Activated T-helper 17 cell treated with anti-CD3 and anti-CD28 coated beads, Interleukin-2, amount 50 U/mL, for 72 hours (primary cell): ENCODE data around the gene CRTAP. TPM values are rescaled to one million over a fixed set of nuclear protein-coding genes. Genes with fewer than 3 reads are reported as not detected.
"Not testable (repeated sequence)": the region's sequence is repeated elsewhere in the genome, so short reads cannot be mapped to it uniquely, and the experiment has no call there.

Source experiments
- ATAC-seq: fragments of 150-1000 bp; cut with Tn5 transposase; replicated peaks from 2 replicates; pipeline ENCODE4 v1.10.0; 2021; ENCODE audit warnings: mild to moderate bottlenecking, moderate library complexity
- H3K27ac Mint-ChIP-seq: one replicate; pipeline ENCODE4 v1.8.0; 2022; ENCODE audit warnings: mixed read lengths
- H3K27me3 Mint-ChIP-seq: one replicate; pipeline ENCODE4 v1.8.0; 2022; ENCODE audit warnings: mixed read lengths
- H3K36me3 Mint-ChIP-seq: one replicate; pipeline ENCODE4 v1.8.0; 2022; ENCODE audit warnings: low read depth, mild to moderate bottlenecking, mixed read lengths
- H3K4me1 Mint-ChIP-seq: one replicate; pipeline ENCODE4 v1.8.0; 2022; ENCODE audit warnings: mixed read lengths
- H3K4me3 Mint-ChIP-seq: one replicate; pipeline ENCODE4 v1.8.0; 2022; ENCODE audit warnings: mild to moderate bottlenecking, mixed read lengths
- H3K9me3 Mint-ChIP-seq: one replicate; pipeline ENCODE4 v1.8.0; 2022; ENCODE audit warnings: mixed read lengths
- total RNA-seq, 2 donors: library from RNA; stranded (reverse); gene quantifications; one replicate each; pipeline ENCODE4 v1.2.3, GENCODE V29; 2022

Gene CRTAP
- total RNA-seq, 2 donors from 2014 or later, result 38.2 to 60.7 TPM

GRCh38 chr3:33114622-33115023 lies 809 bp downstream of the CRTAP start:
- Mint-ChIP-seq H3K27me3 (no peaks in the 10 kb centered on the region), H3K9me3 (no peaks in the 10 kb centered on the region), H3K4me3 (peak overlapping the region; percentile 87), H3K27ac (no peak overlapping the region), H3K4me1 (peaks cover 42% of the 10 kb centered on the region), H3K36me3 (no peaks in the 10 kb centered on the region)
- ATAC-seq, result no peak

- H3K27ac Mint-ChIP-seq, result no peak overlapping the region
- no peaks in the 10 kb centered on the region for H3K36me3 Mint-ChIP-seq
- no peaks in the 10 kb centered on the region for H3K9me3 Mint-ChIP-seq
- H3K27me3 Mint-ChIP-seq, result no peaks in the 10 kb centered on the region
- no peak for ATAC-seq
- peaks cover 43% of the 10 kb centered on the region for H3K4me1 Mint-ChIP-seq
- H3K4me3 Mint-ChIP-seq, result peak overlapping the region; percentile 87
Observed at GRCh38 chr3:33115024-33115768, 1.4 kb downstream of the CRTAP start.

GRCh38 chr3:33117461-33117860 lies 3.6 kb downstream of the CRTAP start:
- Mint-ChIP-seq H3K4me1 (peaks cover 29% of the 10 kb centered on the region), H3K9me3 (no peaks in the 10 kb centered on the region), H3K27ac (peak overlapping the region; percentile 53), H3K4me3 (peak overlapping the region; percentile 22), H3K27me3 (no peaks in the 10 kb centered on the region), H3K36me3 (peaks cover 22% of the 10 kb centered on the region)
- peak; percentile 19 for ATAC-seq

- H3K9me3 Mint-ChIP-seq, result no peaks in the 10 kb centered on the region
- H3K27ac Mint-ChIP-seq, result peak overlapping the region; percentile 9
- peaks cover 34% of the 10 kb centered on the region for H3K4me1 Mint-ChIP-seq
- H3K4me3 Mint-ChIP-seq, result no peak overlapping the region
- no peaks in the 10 kb centered on the region for H3K27me3 Mint-ChIP-seq
- peaks cover 34% of the 10 kb centered on the region for H3K36me3 Mint-ChIP-seq
- no peak for ATAC-seq
Observed at GRCh38 chr3:33119891-33120290, 6.1 kb downstream of the CRTAP start.

- H3K27ac Mint-ChIP-seq, result no peak overlapping the region
- no peak overlapping the region for H3K4me3 Mint-ChIP-seq
- ATAC-seq, result no peak
- H3K4me1 Mint-ChIP-seq, result peaks cover 28% of the 10 kb centered on the region
- H3K27me3 Mint-ChIP-seq, result no peaks in the 10 kb centered on the region
- H3K9me3 Mint-ChIP-seq, result no peaks in the 10 kb centered on the region
- H3K36me3 Mint-ChIP-seq, result peaks cover 55% of the 10 kb centered on the region
Observed at GRCh38 chr3:33122991-33123390, 9.2 kb downstream of the CRTAP start.

- no peaks in the 10 kb centered on the region for H3K9me3 Mint-ChIP-seq
- ATAC-seq, result peak; percentile 92
- peak overlapping the region; percentile 13 for H3K4me3 Mint-ChIP-seq
- H3K36me3 Mint-ChIP-seq, result peaks cover 62% of the 10 kb centered on the region
- peak overlapping the region; percentile 86 for H3K27ac Mint-ChIP-seq
- no peaks in the 10 kb centered on the region for H3K27me3 Mint-ChIP-seq
- H3K4me1 Mint-ChIP-seq, result peaks cover 17% of the 10 kb centered on the region
Observed at GRCh38 chr3:33124638-33125037, 10.8 kb downstream of the CRTAP start.

GRCh38 chr3:33125840-33126239 lies 12.0 kb downstream of the CRTAP start:
- Mint-ChIP-seq H3K4me3 (no peak overlapping the region), H3K27me3 (no peaks in the 10 kb centered on the region), H3K4me1 (peaks cover 16% of the 10 kb centered on the region), H3K9me3 (no peaks in the 10 kb centered on the region), H3K27ac (peak overlapping the region; percentile 86), H3K36me3 (peaks cover 66% of the 10 kb centered on the region)
- ATAC-seq, result no peak

- ATAC-seq, result no peak
- Mint-ChIP-seq H3K4me1 (peaks cover 16% of the 10 kb centered on the region), H3K4me3 (no peak overlapping the region), H3K27ac (no peak overlapping the region), H3K9me3 (no peaks in the 10 kb centered on the region), H3K36me3 (peaks cover 73% of the 10 kb centered on the region), H3K27me3 (no peaks in the 10 kb centered on the region)
Observed at GRCh38 chr3:33128706-33129105, 14.9 kb downstream of the CRTAP start.

- peaks cover 7% of the 10 kb centered on the region for H3K4me1 Mint-ChIP-seq
- H3K9me3 Mint-ChIP-seq, result no peaks in the 10 kb centered on the region
- H3K36me3 Mint-ChIP-seq, result peaks cover 72% of the 10 kb centered on the region
- no peaks in the 10 kb centered on the region for H3K27me3 Mint-ChIP-seq
- ATAC-seq, result no peak
- H3K4me3 Mint-ChIP-seq, result no peak overlapping the region
- H3K27ac Mint-ChIP-seq, result no peak overlapping the region
Observed at GRCh38 chr3:33130144-33130543, 16.3 kb downstream of the CRTAP start.

GRCh38 chr3:33131331-33132018 lies 17.7 kb downstream of the CRTAP start:
- ATAC-seq, result peak; percentile 62
- H3K4me3 Mint-ChIP-seq, result no peak overlapping the region
- no peaks in the 10 kb centered on the region for H3K9me3 Mint-ChIP-seq
- H3K36me3 Mint-ChIP-seq, result peaks cover 72% of the 10 kb centered on the region
- H3K27me3 Mint-ChIP-seq, result no peaks in the 10 kb centered on the region
- peaks cover 2% of the 10 kb centered on the region for H3K4me1 Mint-ChIP-seq
- no peak overlapping the region for H3K27ac Mint-ChIP-seq

GRCh38 chr3:33132019-33132360 lies 18.2 kb downstream of the CRTAP start:
- no peak for ATAC-seq
- Mint-ChIP-seq H3K4me1 (no peaks in the 10 kb centered on the region), H3K4me3 (no peak overlapping the region), H3K9me3 (no peaks in the 10 kb centered on the region), H3K36me3 (peaks cover 71% of the 10 kb centered on the region), H3K27ac (no peak overlapping the region), H3K27me3 (no peaks in the 10 kb centered on the region)

GRCh38 chr3:33134026-33134625 lies 20.3 kb downstream of the CRTAP start:
- no peaks in the 10 kb centered on the region for H3K27me3 Mint-ChIP-seq
- H3K4me1 Mint-ChIP-seq, result no peaks in the 10 kb centered on the region
- no peak overlapping the region for H3K4me3 Mint-ChIP-seq
- H3K9me3 Mint-ChIP-seq, result no peaks in the 10 kb centered on the region
- peaks cover 71% of the 10 kb centered on the region for H3K36me3 Mint-ChIP-seq
- peak overlapping the region; percentile 28 for H3K27ac Mint-ChIP-seq
- ATAC-seq, result peak; percentile 79

- H3K27ac Mint-ChIP-seq, result no peak overlapping the region
- no peaks in the 10 kb centered on the region for H3K27me3 Mint-ChIP-seq
- no peak for ATAC-seq
- no peak overlapping the region for H3K4me3 Mint-ChIP-seq
- no peaks in the 10 kb centered on the region for H3K4me1 Mint-ChIP-seq
- H3K9me3 Mint-ChIP-seq, result no peaks in the 10 kb centered on the region
- peaks cover 72% of the 10 kb centered on the region for H3K36me3 Mint-ChIP-seq
Observed at GRCh38 chr3:33137691-33138090, 23.9 kb downstream of the CRTAP start.

- peaks cover 70% of the 10 kb centered on the region for H3K36me3 Mint-ChIP-seq
- not testable (repeated sequence) for H3K4me3 Mint-ChIP-seq, H3K4me1 Mint-ChIP-seq, H3K27ac Mint-ChIP-seq, ATAC-seq, H3K27me3 Mint-ChIP-seq, H3K9me3 Mint-ChIP-seq
Observed at GRCh38 chr3:33139006-33139623, 25.3 kb downstream of the CRTAP start.
